ENCODE results near the gene DYNLT2B.
"Not testable (repeated sequence)": the region's sequence is repeated elsewhere in the genome, so short reads cannot be mapped to it uniquely, and the experiment has no call there.

Gene DYNLT2B

DNA sequence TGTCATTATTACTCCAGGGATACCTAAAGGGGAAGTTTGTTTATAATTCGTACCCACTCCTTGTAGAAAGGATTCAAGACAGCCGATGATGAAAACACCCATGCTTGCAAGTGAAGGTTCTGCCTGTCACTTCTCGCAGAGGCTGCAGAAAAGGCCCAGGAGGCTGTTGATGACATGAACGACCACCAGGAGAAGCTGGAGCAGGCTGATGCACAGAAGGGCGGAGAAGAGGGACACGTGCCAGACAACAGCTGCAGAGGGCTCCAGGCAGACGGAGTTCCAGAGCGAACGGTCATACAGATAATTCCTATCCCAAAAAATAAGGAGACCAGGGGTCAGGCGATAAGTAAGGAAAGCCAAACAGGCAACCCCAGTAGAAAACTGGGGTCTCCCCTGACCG, 5.7 kb upstream of the DYNLT2B start:
- DNase-seq, result peak; percentile 50

DNA sequence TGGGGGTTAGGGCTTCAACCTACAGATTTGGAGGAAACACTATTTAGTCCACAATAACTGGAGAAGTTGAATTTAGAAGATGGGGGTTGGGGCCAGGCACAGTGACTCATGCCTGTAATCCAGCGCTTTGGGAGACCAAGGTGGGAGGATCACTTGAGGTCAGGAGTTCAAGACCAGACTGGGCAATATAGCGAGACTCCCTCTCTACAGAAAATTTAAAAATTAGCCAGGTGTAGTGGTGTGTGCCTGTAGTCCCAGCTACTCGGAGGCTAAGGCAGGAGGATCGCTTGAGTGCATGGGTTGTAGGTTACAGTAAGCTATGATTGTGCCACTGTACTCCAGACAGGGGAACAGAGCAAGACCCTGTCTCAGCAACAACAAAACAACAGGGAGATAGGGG, 5.0 kb upstream of the DYNLT2B start:
- DNase-seq, result no peak

DNA sequence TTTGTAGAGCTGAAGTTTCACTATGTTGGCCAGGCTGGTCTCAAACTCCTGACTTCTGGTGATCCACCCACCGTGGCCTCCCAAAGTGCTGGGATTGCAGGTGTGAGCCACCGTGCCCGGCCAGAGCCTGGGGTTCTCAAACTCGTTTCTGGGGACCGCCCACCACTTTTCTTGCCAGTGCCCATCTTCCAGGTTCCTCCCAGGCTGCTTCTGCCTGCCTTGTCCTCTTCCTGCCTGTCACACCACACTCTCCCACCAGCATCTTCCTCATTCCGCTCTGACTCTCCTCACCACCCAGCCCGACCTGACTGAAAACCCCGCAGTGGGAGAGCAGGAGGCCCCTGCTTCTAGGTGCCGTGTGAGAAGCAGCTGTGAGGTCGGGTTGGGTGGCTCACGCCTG, 3.1 kb upstream of the DYNLT2B start:
- no peak for DNase-seq

DNA sequence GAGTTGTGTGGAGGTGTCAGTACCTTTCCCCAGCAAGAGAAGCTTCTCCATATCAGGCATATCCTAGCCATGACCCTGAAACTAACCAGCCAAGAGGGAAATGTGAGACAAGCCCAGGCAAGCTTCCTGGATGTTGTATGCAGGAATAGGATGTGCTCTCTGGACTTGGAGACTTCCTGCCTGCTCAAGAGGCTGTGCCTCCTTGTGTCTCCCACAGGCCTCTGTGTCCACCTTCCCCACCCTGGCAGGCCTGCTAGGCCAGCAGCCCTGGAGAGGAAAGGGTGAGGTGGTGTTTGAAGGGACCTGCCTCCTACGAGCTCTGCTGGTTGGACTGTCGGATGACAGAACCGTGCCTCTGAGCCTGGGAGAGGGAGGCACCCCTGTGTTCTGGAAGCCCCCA, 2.1 kb upstream of the DYNLT2B start:
- no peak for DNase-seq

DNA sequence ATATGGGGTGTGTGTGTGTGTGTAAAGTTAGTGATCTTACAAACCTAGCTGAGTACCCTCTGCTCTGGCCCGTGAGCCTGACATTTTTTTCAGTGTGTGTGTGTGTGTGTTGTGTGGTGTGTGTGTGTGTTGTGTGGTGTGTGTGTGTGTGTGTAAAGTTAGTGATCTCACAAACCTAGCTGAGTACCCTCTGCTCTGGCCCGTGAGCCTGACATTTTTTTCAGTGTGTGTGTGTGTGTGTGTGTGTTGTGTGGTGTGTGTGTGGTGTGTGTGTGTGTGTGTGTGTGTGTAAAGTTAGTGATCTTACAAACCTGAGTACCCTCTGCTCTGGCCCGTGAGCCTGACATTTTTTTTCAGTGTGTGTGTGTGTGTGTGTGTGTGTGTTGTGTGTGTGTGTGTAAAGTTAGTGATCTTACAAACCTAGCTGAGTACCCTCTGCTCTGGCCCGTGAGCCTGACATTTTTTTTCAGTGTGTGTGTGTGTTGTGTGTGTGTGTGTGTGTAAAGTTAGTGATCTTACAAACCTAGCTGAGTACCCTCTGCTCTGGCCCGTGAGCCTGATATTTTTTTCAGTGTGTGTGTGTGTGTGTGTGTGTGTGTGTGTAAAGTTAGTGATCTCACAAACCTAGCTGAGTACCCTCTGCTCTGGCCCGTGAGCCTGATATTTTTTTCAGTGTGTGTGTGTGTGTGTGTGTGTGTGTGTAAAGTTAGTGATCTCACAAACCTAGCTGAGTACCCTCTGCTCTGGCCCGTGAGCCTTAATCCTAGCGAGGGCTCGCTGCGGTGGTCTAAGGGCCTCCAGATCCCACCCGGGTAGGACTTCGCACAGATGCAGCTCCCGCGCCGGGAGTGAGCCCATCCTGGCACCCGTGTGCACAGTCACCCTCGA, 997 bp downstream of the DYNLT2B start:
- not testable (repeated sequence) for DNase-seq

DNA sequence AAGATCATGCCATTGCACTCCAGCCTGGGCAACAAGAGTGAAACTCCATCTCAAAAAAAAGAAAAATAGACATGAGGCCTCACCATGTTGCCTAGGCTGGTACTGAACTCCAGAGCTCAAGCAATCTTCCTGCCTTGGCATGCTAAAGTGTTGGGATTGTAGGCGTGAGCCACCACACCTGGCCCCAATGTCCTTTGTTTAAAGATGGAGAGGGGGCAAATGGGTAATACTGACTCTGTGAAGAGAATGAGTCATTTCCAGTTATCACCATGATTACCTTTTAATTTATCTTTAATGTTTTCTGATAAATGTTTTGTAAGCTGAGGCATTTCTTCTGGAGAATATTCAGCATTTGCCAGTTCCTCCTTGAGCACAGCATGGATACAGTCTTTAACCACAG, 2.2 kb downstream of the DYNLT2B start:
- no peak for DNase-seq

DNA sequence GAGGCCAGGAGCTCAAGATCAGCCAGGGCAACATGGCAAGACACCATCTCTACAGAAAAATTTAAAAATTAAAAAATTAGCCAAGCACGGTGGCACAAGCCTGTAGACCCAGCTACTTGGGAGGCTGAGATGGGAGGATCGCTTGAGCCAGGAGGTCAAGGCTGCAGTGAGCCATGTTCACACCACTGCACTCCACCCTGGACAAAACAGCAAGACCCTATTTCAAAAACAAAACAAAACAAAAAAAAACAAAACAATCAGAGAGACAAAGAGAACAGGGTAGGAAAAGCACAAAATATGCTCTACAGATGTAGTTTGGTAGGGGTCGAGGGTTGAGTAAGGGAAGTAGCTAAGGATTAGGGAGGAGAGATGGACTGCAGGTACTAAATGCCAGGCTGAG, 3.4 kb downstream of the DYNLT2B start:
- no peak for DNase-seq

DNA sequence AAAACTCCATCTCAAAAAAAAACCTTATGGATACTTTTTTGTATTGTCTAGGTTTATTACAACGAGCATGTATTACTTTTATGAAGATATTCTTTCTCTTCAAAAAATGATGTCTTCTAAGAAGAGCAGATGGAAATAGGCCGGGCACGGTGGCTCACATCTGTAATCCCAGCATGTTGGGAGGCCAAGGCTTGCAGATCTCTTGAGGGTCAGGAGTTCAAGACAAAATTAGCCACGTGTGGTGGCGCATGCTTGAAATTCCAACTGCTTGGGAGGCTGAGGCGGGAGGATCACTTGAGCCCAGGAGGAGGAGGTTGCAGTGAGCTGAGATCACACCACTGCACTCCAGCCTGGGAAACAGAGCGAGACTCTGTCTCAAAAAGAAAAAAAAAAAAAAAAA, 4.0 kb downstream of the DYNLT2B start:
- not testable (repeated sequence) for DNase-seq

DNA sequence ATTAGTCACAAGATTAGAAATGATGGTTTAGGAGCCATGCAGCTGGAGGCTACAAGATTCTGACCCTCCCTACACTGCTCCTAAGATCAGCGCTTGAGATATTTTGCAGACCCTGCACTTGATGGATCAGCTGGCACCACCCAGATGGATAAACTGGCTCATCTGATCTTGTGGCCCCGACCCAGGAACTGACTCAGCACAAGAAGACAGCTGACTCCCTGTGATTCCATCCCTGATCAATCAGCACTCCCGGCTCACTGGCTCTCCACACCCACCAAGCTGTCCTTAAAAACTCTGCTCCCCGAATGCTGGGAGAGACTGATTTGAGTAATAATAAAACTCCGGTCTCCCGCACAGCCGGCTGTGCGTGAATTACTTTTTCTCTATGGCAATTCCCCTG, 15.1 kb downstream of the DYNLT2B start:
- DNase-seq, result not testable (repeated sequence)

DNA sequence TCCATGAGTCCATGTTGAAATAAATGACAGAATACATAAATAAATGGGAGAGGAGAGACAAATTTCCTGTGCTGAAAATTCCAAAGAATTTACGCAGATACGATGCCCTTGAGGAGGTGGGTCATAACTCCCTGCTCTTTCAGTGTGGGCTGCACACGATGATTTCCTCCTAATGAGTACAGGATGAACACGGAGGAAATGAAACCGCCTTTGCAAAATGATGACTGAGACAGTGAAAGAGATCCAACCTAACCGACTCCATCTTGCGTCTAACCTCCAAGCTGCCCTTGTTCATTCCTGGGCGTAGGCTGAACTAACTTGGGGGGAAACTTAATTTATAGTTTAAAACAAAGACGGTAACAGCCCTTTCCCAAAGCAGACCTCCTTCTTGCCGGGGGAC, 15.5 kb downstream of the DYNLT2B start:
- DNase-seq, result not testable (repeated sequence)

DNA sequence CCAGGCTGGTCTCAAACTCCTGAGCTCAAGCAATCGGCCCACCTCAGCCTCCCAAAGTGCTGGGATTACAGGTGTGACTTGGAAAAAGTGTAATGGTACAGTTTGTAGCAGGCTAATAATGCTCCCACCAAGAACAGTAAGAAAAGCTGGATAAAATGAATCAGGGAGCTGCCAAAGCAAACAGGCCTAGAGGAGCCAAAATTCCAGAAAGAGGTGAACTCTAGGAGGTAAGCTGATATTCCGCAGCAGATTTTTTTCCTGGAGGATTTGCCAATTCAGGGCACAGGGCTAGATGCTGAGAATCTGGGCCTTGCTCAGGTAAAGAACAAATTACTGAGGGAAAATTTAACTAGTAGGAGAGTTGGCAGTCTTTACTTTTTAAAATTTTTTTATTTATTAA, 19.5 kb downstream of the DYNLT2B start:
- no peak for DNase-seq

DNA sequence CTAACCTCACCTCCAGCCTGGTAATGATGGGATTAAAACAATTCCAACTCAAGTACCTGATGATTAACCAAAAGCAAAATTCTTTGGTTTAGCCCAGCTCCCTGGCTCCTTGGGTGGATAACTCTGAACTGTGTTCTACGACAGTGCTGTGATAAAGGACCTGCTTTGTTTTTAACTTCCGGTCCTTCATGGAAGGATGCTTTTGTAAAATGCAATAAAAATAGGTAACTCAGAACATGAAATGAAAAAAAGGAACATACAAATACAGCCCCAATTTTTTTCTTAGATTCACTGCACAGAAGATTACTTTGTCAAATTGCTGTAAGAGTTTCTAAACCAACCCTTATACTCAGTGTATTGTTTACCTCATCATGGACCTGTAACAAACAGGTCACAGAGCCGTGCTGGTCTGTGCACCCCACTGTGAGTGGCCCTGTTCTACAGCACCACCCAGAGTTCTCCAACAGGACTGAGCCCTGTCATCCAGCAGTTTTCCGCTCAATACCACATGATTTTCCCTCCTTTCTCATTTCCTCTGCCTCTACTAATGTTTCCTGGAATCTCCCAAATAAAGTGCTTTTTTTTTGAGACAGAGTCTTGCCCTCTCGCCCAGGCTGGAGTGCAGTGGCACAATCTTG, 25.6 kb downstream of the DYNLT2B start:
- DNase-seq, result no peak

DNA sequence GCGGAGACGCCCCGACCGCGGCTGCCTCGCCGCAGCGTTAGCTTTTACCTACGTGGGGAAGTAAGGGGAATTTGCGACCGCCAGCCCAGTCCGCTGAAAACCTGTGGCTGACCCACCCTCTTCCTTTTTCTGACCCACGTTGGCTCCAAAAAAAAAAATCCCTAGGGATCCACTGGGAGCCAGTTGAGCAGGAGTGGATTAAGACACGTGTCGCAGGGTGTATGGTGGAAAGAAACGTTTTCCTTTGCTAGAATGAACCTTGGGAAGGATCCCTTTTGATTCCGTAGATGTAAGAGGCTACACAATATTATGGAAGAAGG, 29.9 kb downstream of the DYNLT2B start:
- no peak for DNase-seq

DNA sequence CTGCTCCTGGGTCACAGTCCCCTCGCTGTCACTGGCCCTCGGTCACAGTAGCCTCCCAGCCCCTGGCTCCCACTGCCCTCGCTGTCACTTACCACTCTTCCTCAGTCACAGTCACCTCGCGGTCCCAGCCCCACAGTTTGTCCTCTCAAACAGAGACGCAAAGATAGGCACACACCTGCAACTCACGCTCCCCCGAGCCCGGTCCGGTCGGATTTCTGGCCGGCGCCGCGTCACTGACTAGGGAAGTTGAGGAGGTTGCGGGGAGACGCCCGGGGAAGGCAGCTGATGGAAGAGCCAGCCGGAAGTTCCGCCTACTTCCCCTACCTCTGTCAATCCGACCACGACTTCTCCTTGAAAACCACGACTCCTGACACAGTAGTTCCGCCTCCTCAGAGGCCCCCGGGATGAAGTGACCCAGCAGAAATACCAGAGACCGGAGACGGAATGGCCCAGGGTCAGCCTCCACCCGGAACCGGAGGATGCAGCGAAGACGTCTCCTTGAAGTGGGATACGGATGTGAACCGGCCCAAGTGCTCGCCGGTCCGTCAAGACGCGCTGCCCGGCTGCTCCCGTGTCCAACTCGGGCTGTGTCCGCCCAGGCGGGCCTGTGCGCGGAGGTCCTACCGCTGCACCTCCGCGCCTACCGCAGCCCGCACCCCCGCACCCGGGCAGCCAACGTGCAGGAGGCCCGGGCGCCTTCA, 30.4 kb downstream of the DYNLT2B start, which contains the start of gene PCYT1A:
PCYT1A (minus strand) TSS at position 287 of the 701 bp plus-strand sequence. CDS start 17,195 bp downstream, outside the sequence.
- peak; percentile 95 for DNase-seq

DNA sequence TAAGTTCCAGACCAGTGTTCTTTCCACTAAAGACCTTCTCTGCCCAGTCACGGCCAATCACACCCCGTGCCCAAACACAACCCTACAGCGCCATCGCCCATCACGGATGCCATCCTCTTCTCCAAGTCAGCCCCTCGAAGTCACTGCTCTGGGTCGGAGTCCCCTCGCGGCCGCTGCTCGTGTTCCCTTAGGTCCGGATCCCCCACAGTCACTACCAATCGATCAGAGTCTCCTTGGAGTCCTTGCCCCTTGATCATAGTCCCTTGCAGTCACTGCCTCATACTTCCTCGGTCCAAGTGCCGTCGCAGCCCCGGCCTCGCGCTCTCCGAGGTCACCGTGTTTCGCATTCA, 31.0 kb downstream of the DYNLT2B start:
- DNase-seq, result peak; percentile 36

DNA sequence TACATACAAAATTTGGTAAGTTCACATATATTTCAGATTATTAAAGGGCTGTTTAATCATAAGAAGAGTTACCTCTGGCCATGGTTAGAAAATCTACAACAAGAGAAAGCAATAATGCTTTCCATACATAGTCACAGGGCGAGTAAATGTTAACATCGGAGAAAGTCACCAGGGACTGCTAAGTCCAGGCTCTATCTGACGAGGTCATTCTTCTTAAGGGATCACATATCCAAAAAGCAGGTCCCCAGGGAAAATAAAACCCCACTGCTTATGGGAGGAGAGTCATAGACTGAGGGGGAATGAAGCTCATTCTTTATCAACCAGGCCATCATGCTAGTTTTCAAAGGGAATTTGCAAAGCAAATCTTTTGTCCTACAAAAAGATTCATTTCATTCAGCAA, 33.6 kb downstream of the DYNLT2B start:
- no peak for DNase-seq

DNA sequence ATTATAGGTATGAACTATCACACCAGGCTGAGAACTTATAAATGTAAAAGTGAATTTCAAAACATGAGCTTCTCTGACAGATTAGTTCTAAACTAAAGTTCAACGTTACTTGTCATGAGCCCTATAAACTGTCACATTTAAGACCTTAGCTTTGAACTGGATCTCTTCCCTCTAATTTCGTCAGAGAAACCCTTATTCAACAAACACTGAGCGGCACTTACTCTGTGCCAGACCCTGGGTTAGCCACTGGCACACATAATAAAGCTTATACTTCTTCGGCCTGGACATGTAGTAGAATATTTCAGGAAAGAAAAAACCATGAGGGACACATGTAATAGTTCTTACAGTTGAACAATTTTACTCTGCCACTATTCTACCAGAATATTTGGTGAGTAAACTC, 36.1 kb downstream of the DYNLT2B start:
- no peak for DNase-seq

DNA sequence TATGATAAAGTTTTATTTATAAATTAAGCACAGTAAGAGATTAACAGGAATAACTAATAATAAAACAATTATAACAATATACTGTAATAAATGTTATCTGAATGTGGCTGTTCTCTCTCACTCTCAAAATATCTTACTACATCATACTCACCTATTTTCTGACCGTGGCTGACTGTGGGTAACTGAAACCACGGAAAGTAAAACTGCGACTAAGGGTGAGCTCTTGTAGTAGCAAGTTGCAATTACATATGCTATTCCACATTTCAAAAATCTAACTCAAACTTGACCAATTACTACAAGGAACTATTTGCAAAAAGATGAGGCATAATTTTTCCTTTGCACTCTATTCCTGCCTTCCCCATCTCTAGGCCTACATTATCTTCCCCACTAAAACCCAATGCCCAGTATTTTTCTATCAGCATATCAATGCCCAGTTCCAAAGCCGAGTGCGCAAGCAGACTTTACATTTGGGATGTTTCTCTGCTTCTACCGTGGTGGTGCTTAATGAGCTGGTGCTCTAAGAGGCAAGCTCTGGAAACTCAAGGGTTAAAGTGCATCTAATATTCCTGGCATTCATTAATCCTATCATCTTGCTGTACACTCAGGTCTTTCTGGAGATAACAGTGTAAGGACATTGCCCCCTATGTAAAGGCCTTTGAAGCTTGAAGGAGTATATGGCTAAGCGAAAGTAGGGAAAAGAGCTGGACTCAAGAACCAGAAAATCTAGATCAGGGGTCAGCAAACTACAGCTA, 37.2 kb downstream of the DYNLT2B start:
- DNase-seq, result no peak

DNA sequence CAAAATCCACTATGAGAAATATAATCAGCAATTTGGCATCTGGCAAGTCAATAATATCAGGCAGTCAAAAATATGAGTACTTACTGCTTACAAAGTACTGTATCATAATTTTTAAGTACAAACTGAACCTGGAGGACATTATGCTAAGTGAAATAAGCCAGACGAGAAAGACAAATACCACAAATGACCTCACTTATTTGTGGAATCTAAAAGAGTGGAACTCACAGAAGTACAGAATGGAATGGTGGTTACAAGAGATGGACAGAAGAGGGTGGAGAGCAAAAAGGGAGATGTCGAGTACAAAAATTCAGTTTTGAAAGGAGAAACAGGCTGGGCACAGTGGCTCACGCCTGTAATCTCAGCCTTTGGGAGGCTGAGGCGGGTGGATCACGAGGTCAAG, 42.9 kb downstream of the DYNLT2B start:
- no peak for DNase-seq

DNA sequence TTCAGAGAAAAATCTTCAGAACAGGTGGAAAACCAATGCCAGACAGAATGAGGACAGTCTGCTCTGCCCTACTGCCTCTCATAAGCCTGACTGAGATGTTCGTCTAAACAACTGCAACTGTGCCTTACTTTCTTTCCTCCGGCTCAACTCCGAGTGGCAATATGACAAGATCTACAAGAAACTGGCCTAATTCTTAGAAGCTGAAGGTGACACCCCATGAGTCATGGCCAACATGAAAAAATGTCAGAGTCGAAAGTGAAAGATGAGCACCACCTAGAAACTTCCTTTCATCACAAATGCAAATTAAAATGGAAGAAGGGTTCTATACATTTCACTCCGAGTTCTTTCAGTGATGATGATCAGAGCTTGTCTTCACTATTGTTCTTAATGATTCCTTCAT, 43.5 kb downstream of the DYNLT2B start:
- no peak for DNase-seq

DNA sequence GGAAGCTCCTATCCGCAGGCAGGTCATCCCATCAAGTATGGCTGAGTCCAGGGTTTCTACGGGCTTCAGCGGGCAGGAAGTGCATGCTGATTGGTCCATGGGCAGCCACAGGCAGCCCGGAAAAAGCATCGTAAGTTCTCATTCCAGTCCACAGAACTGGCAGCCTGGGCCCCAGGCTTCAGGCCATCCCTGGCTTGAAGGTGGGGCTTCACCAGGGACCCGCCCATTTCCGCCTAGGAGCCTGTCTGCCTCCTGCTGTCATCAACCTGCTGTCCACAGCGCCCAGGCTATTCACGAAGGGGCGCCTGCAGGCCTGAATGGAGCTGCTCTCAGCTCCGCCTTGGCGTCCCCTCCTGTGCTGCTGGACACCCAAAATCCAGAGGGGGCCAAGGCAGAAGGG, 44.4 kb downstream of the DYNLT2B start:
- no peak for DNase-seq

DNA sequence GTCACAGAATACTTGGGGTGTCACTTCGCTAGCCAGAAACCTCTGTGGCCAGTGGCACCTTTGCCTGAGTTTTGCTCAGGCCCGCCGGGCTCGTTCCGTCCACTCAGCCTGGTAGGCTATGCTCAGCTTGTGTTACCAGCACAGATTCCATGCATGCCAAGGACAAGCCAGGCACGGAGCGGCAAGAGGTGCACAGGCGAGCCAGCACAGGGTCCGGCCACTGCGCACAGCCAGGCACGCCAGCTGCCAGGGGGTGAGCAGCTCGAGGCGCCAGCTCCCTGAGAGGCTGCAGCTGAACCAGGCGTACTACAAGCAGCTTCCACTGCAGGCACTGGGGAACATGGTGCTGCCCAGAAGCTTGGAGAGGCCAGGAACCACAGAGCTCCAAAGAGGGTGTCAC, 45.2 kb downstream of the DYNLT2B start:
- DNase-seq, result no peak

DNA sequence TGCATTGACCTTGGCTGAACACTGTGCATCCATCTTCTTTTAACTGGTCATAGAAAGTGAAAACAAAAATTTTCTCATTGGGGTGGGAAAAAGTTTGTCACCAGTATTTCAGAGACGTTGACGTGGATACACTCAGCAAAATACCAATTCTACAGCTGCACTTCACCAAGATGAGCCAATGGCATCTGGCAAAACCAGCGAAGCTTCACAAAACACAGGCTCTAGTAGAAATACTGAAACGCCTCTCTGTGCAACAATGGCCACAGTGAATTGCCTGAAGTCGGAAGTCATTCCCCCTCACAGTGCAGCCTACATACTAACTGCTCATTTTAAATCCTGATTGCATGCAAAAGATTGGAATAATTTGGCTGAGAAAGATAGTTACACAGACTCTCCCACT, 47.5 kb downstream of the DYNLT2B start:
- no peak for DNase-seq

Measured in left hindlimb (tissue), 1 donor.